Esophagus (tissue), 2 donors: Measurements from ENCODE around the gene ATP6V1A. TPM values are rescaled to one million over a fixed set of nuclear protein-coding genes. Genes with fewer than 3 reads are reported as not detected.

Experiments used
- H3K27ac ChIP-seq, 2 donors: one replicate each; pipeline ENCODE4 v1.5.1; 2013; ENCODE audit warnings: low read depth in 2 of 2, mild to moderate bottlenecking in 2 of 2, inconsistent platforms in 1 of 2, low read length in 1 of 2, moderate library complexity in 1 of 2
- H3K27me3 ChIP-seq, 2 donors: one replicate each; pipeline ENCODE4 v1.6.1; 2013; ENCODE audit warnings: low read length in 2 of 2, control low read depth in 1 of 2, mild to moderate bottlenecking in 1 of 2; ENCODE audit not compliant: insufficient read depth in 2 of 2, control insufficient read depth in 1 of 2
- H3K36me3 ChIP-seq, 2 donors: one replicate each; pipeline ENCODE4 v1.6.1; 2013; ENCODE audit warnings: low read length in 1 of 2; ENCODE audit not compliant: control insufficient read depth in 2 of 2, insufficient read depth in 2 of 2
- H3K4me1 ChIP-seq, 2 donors: one replicate each; pipeline ENCODE4 v1.6.1; 2013; ENCODE audit warnings: low read length in 1 of 2; ENCODE audit not compliant: control insufficient read depth in 2 of 2, insufficient read depth in 2 of 2
- H3K4me3 ChIP-seq, 2 donors: one replicate each; pipeline ENCODE4 v1.5.1; 2013; ENCODE audit warnings: low read length in 2 of 2, mild to moderate bottlenecking in 2 of 2, low read depth in 1 of 2, moderate library complexity in 1 of 2
- H3K9me3 ChIP-seq, 2 donors: one replicate each; pipeline ENCODE4 v1.6.1; 2013; ENCODE audit warnings: mild to moderate bottlenecking in 2 of 2, low read depth in 1 of 2, low read length in 1 of 2, moderate library complexity in 1 of 2; ENCODE audit not compliant: control insufficient read depth in 2 of 2, insufficient read depth in 1 of 2
- WGBS, 2 donors: extraction: QIAGEN DNeasy Blood & Tissue Kit; methylation state at CpG; one replicate each; pipeline ENCODE4 v1.1.7; 2013; 5-methylcytosine and 5-hydroxymethylcytosine counted together
- polyA plus RNA-seq, 2 donors: library from polyadenylated mRNA; stranded (reverse); fragments of 200-250 nt; gene quantifications; one replicate each; pipeline ENCODE4 v1.2.3, GENCODE V29; 2013
- donor health status: healthy with polysubstance abuse.
- donor health status: Bipolar disorder and iron deficiency.

Gene ATP6V1A
- polyA plus RNA-seq, 2 donors, result 16.1 to 16.6 TPM

DNA sequence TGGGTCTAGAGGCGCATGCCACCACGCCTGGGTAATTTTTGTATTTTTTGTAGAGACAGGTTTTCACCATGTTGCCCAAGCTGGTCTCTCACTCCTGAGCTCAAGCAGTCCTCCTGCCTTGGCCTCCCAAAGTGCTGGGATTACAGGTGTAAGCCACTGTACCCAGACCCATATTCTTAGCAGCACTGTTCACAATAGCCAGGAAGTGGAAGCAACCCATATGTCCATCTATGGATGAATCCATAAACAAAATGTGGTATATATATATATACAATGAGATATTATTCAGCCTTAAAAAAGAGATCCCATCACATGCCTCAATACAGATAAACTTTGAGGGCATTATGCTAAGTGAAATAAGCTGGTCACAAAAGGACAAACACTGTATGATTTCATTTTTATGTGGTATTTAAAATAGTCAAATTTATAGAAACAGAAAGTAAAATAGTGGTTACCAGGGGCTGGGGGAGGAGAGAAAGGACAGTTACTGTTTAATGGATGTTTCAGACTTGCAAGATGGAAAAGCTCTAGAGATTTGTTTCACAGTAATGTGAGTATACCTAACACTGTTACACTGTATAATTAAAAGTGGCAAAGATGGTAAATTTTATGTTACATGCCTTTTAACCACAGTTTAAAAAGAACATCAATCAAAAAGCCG lies 56.1 kb downstream of the ATP6V1A start:
- 91 to 97% methylated on average over 3 of the region's 3 CpGs for WGBS, 2 donors
- H3K4me1 ChIP-seq, result no peaks in the 10 kb centered on the region
- no peaks in the 10 kb centered on the region for H3K9me3 ChIP-seq
- H3K27me3 ChIP-seq, result no peaks in the 10 kb centered on the region
- no peak overlapping the region for H3K4me3 ChIP-seq
- peaks cover 4 to 8% of the 10 kb centered on the region in 2 donors for H3K36me3 ChIP-seq
- H3K27ac ChIP-seq, result no peak overlapping the region

DNA sequence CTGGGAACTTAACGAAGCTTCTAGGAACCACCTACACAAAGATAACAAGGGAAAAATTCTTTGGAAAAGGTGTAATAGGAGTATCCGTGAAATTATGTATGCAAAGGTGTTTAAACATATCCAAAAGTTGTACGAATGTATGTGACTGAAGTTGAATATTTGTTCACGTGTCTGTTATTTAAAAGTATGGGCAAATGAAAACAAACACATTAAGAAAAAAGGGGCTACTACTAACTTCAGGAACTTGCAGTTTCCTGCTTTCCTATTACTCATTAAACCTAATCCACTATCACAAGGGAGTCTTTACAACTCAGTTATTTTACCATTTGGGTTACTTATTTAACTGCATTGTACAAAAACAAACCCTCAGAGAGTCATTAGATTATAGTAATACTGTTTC lies 57.8 kb downstream of the ATP6V1A start:
- WGBS, 2 donors, result 79 to 85% methylated on average over 4 of the region's 4 CpGs
- Histone ChIP-seq H3K27ac (no peak overlapping the region), H3K4me1 (no peaks in the 10 kb centered on the region), H3K4me3 (no peak overlapping the region), H3K27me3 (no peaks in the 10 kb centered on the region), H3K9me3 (no peaks in the 10 kb centered on the region), H3K36me3 (peaks cover 8% of the 10 kb centered on the region in 2 donors)

DNA sequence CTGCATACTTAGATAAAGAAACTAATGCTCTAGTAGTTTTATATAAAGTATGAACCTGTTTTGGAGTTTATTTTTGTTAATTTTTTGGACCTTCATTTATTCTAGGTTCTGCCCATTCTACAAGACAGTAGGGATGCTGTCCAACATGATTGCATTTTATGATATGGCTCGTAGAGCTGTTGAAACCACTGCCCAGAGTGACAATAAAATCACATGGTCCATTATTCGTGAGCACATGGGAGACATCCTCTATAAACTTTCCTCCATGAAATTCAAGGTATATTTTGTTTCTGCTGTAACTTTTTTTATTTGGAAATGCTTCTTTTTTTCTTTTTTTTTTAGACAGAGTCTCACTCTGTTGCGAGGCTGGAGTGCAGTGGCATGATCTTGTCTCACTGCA lies 58.4 kb downstream of the ATP6V1A start:
- Histone ChIP-seq H3K27ac (no peak overlapping the region), H3K4me1 (no peaks in the 10 kb centered on the region), H3K4me3 (no peak overlapping the region), H3K27me3 (no peaks in the 10 kb centered on the region), H3K36me3 (peaks cover 8% of the 10 kb centered on the region in 2 donors), H3K9me3 (no peaks in the 10 kb centered on the region)
- WGBS, 2 donors, result 91 to 93% methylated on average over 3 of the region's 3 CpGs

DNA sequence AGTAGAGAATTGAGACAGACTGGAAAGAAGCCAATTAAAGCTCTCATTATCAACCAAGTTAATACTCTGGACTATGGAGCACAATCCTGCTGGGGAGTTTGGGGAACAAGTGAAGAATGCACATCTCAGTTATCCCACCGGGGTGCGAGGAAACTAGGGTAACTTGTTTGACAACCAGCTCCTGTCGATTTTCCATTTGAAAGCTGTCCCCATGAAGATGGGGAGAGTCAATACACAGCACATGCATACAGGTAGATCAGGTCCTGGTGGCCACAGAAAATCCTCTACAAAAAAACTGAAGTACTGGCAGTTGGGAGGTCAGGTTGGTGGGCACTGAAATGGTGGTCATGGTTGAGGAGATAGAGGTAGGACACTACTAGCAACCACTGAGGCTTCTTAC lies 66.0 kb downstream of the ATP6V1A start:
- peaks cover under 1 to 5% of the 10 kb centered on the region in 2 donors for H3K36me3 ChIP-seq
- WGBS, 2 donors, result 87 to 92% methylated on average over 3 of the region's 3 CpGs
- H3K9me3 ChIP-seq, result no peaks in the 10 kb centered on the region
- no peak overlapping the region for H3K4me3 ChIP-seq
- H3K4me1 ChIP-seq, result no peaks in the 10 kb centered on the region
- H3K27ac ChIP-seq, result no peak overlapping the region
- no peaks in the 10 kb centered on the region for H3K27me3 ChIP-seq

DNA sequence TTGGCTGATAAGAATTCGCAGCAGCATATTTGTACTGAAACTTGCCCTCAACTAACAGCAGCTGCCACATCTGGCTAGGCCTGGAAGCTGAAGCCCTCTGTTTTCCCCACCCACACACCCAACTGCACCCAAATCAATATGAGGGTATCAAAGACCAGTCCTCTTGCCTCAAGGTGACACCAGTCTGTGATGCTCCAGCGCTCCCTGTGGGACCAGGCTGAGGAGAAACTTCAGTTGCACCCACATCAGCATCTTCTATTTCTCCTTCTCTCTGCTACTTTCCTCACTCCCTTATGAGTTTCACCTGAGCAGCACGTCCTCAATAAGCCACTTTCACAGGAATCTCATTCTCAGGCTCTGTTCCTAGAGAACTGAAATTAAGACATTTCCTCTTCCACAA lies 73.0 kb downstream of the ATP6V1A start:
- no peaks in the 10 kb centered on the region for H3K36me3 ChIP-seq
- H3K4me1 ChIP-seq, result no peaks in the 10 kb centered on the region
- H3K9me3 ChIP-seq, result no peaks in the 10 kb centered on the region
- WGBS, 2 donors, result 81 to 88% methylated on average over 3 of the region's 3 CpGs
- no peak overlapping the region for H3K4me3 ChIP-seq
- no peak overlapping the region for H3K27ac ChIP-seq
- no peaks in the 10 kb centered on the region for H3K27me3 ChIP-seq

DNA sequence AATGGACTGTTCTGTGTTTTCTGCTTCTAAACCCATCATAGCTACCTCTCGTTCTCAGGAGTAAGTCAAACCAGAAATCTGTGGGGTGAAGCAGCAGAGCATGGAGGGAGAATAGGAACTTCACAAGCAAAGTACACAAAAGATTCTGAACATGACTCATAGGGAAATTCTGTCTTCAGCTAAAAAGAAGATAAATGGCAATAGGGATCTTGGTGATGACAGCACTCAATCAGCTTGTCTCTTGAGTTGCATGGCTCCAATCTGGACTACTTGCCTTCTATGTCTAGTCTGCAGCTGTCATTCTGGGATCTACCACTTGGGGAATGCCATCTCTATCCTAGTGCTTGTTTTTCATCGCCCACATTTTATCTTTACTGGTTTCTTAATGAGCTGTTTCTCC lies 78.3 kb downstream of the ATP6V1A start:
- Histone ChIP-seq H3K36me3 (no peaks in the 10 kb centered on the region), H3K4me1 (no peaks in the 10 kb centered on the region), H3K27me3 (no peaks in the 10 kb centered on the region), H3K27ac (no peak overlapping the region), H3K4me3 (no peak overlapping the region), H3K9me3 (no peaks in the 10 kb centered on the region)
- WGBS, 2 donors, result 78 to 81% methylated on average over 2 of the region's 2 CpGs

DNA sequence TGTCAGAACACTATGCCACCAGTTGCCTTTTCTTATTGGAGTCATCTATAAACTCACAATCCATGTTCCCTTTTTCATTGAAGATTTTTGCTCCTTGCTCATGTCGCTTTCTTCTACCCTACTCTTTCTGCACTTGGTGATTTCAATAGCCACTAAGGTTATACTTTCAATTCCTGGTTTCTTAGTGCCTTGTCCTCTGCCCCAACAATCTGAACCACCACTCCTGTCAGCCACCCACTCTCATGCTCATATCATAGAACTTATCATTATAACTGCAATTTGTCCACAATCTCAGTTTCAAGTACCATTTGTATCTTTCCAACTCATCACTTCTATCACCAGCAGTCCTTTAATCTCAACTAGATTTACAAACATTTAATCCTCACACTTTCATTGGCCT lies 81.8 kb downstream of the ATP6V1A start:
- H3K36me3 ChIP-seq, result no peaks in the 10 kb centered on the region
- H3K9me3 ChIP-seq, result no peaks in the 10 kb centered on the region
- no peak overlapping the region for H3K4me3 ChIP-seq
- WGBS, 2 donors, result 91 to 97% methylated on average over 1 of the region's 1 CpG
- no peaks in the 10 kb centered on the region for H3K4me1 ChIP-seq
- H3K27me3 ChIP-seq, result no peaks in the 10 kb centered on the region
- H3K27ac ChIP-seq, result no peak overlapping the region

DNA sequence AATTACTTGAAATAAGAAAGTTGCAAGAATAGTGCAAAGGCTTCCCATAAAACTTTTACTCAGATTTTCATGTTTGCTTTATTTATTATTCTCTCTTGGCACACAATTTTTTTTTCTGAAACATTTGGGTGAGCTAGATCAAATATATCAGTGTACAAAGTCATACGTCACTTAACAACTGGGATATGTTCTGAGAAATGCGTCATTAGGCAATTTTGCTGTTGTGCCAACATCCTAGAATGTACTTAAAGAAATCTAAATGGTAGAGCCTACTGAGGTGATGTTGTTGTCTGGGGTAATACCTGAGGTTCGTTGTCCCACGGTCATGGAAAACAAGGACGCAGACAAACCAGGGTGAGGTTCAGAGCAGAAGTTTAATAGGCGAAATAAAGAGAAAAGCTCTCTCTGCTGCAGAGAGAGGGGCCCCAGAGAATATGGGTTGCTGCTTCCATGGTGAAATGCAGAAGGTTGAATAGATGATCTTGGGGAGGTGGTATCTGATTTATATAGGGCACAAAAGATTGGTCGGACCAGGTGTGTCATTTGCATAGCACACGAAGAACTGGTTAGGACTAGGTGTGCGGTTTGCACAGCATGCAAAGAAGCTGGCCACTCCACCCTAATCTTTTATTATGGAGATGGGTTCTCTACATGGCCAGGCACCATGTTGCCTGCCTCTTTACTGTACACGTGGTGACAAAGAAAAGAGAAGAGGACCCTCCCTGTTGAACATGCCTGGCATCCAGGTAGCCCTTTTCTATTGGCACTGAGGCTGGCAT lies 82.9 kb downstream of the ATP6V1A start:
- Histone ChIP-seq H3K27ac (peak overlapping the region in 1 of 2 donors; percentile 37), H3K4me3 (no peak overlapping the region), H3K36me3 (no peaks in the 10 kb centered on the region), H3K4me1 (no peaks in the 10 kb centered on the region), H3K27me3 (no peaks in the 10 kb centered on the region), H3K9me3 (no peaks in the 10 kb centered on the region)
- 77 to 79% methylated on average over 10 of the region's 10 CpGs for WGBS, 2 donors

DNA sequence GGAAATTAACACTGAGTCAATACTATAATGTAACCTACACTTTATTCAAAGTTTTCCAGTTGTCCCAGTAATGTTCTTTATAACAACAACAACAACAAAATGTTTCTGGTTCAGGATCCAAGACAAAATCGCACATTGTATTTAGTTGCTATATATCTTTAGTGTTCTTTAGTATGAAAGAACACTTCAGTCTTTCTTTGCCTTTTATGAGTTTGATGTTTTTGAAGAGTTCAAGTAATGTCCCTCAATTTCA lies 84.2 kb downstream of the ATP6V1A start:
- Histone ChIP-seq H3K4me1 (no peaks in the 10 kb centered on the region), H3K36me3 (no peaks in the 10 kb centered on the region), H3K9me3 (no peaks in the 10 kb centered on the region), H3K4me3 (no peak overlapping the region), H3K27me3 (no peaks in the 10 kb centered on the region), H3K27ac (no peak overlapping the region)
- 0% methylated on average over 1 of the region's 1 CpG for WGBS, 2 donors
